Mesodermal cell (in vitro differentiated cells): ENCODE data around the gene CS.

Source experiments
- H3K27ac ChIP-seq: 2 replicates; pipeline ENCODE4 v1.7.0; 2013; ENCODE audit warnings: mild to moderate bottlenecking, low read depth, low read length, moderate library complexity; ENCODE audit not compliant: severe bottlenecking
- H3K36me3 ChIP-seq: 2 replicates; pipeline ENCODE4 v1.7.1; 2013; ENCODE audit warnings: mild to moderate bottlenecking, low read length, moderate library complexity; ENCODE audit not compliant: control insufficient read depth, insufficient read depth
- H3K4me1 ChIP-seq: one replicate; pipeline ENCODE4 v1.7.1; 2013; ENCODE audit warnings: mild to moderate bottlenecking, low read length; ENCODE audit not compliant: insufficient read depth, control insufficient read depth, poor library complexity, severe bottlenecking
- H3K4me3 ChIP-seq: 2 replicates; pipeline ENCODE4 v1.7.0; 2013; ENCODE audit warnings: low read length, control low read depth, mild to moderate bottlenecking; ENCODE audit not compliant: insufficient read depth, poor library complexity, severe bottlenecking; ENCODE audit errors: extremely low read depth
- H3K9me3 ChIP-seq: 2 replicates; pipeline ENCODE4 v1.7.1; 2013; ENCODE audit warnings: mild to moderate bottlenecking, low read length, moderate library complexity; ENCODE audit not compliant: control insufficient read depth
- WGBS, 2 experiments: methylation state at CpG; one replicate each; pipeline ENCODE4 v1.1.5; 2013; ENCODE audit warnings: missing lambda C conversion rate in 2 of 2; ENCODE audit not compliant: insufficient coverage in 2 of 2; 5-methylcytosine and 5-hydroxymethylcytosine counted together

The CS gene

DNA sequence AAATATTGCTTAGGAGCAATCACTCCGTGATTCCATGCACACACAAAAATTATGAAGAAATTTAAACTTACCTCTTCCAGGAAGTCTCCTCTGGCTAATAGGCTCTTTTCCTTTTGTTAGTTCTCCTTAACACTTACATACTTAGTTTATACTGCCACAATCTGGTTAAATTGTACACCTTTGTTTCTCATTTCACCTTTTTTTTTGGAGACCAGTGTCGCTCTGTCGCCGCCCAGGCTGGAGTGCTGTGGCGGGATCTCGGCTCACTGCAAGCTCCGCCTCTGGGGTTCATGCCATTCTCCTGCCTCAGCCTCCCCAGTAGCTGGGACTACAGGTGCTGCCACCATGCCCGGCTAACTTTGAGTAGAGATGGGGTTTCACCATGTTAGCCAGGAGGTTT lies 39.8 kb downstream of the CS start:
- WGBS, 2 experiments: 96 to 97% methylated on average over 5 to 7 of the region's 8 CpGs

GRCh38 chr12:56258820-56259183 lies 41.3 kb downstream of the CS start:
- H3K4me1 ChIP-seq: peaks cover 11% of the 10 kb centered on the region
- peaks cover 35% of the 10 kb centered on the region for H3K36me3 ChIP-seq
- peak overlapping the region; percentile 99 for H3K4me3 ChIP-seq
- no peaks in the 10 kb centered on the region for H3K9me3 ChIP-seq
- WGBS, 2 experiments: 34 to 54% methylated on average over 4 to 6 of the region's 9 CpGs
- no peak overlapping the region for H3K27ac ChIP-seq

More for the DNA sequence above, 39.8 kb downstream of the CS start:
- Histone ChIP-seq H3K36me3 (peaks cover 19% of the 10 kb centered on the region), H3K4me1 (peaks cover 11% of the 10 kb centered on the region), H3K4me3 (no peak overlapping the region), H3K27ac (no peak overlapping the region), H3K9me3 (no peaks in the 10 kb centered on the region)

GRCh38 chr12:56258068-56258819 lies 41.9 kb downstream of the CS start, which contains the start of gene ANKRD52:
ANKRD52 (minus strand) TSS chr12:56258384; CDS start chr12:56258269, 115 bp downstream.
- peak within 1 kb of the TSS; percentile 99 for H3K4me3 ChIP-seq
- H3K4me1 ChIP-seq: peaks cover 11% of the 10 kb centered on the region
- H3K9me3 ChIP-seq: no peaks in the 10 kb centered on the region
- 0% methylated on average over 47 to 62 of the region's 78 CpGs for WGBS, 2 experiments
- peak within 1 kb of the TSS; percentile 59 for H3K27ac ChIP-seq
- H3K36me3 ChIP-seq: peaks cover 40% of the 10 kb centered on the region

- Histone ChIP-seq H3K27ac (peak overlapping the region; percentile 59), H3K36me3 (peaks cover 47% of the 10 kb centered on the region), H3K4me3 (peak overlapping the region; percentile 99), H3K4me1 (peaks cover 11% of the 10 kb centered on the region), H3K9me3 (no peaks in the 10 kb centered on the region)
- 1% methylated on average over 16 to 24 of the region's 27 CpGs for whole genome bisulfite sequencing, 2 experiments
Observed at GRCh38 chr12:56257491-56258067, 42.6 kb downstream of the CS start.

DNA sequence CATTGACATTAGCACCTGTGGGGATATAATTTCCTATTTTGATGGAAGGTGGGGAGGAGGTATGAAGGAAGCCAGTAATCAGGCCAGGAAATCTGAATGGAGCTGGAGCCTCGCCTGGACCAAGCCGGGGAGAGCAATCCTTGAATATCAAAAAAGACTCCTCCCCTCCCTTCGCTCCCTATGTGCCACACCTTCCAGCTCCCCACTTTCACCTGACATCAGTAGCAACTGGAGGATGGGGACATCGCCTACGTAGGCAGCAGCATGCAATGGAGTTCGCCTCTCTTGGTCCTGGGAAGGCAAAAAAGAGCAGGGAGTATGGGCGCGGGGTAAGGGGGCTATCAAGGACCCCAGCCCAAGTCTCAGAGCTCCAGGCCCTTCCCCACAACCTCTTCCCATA lies 43.1 kb downstream of the CS start:
- H3K4me3 ChIP-seq: peak overlapping the region; percentile 99
- peaks cover 11% of the 10 kb centered on the region for H3K4me1 ChIP-seq
- H3K36me3 ChIP-seq: peaks cover 52% of the 10 kb centered on the region
- H3K27ac ChIP-seq: peak overlapping the region; percentile 59
- 17 to 39% methylated on average over 3 to 8 of the region's 8 CpGs for WGBS, 2 experiments
- no peaks in the 10 kb centered on the region for H3K9me3 ChIP-seq

- WGBS, 2 experiments: 58% methylated on average over 2 of the region's 4 CpGs; no CpG with 5 or more reads in 1 of the 2 experiments
Observed at GRCh38 chr12:56256326-56256960, 43.7 kb downstream of the CS start.

GRCh38 chr12:56255671-56256070 lies 44.5 kb downstream of the CS start:
- Histone ChIP-seq H3K4me1 (peaks cover 11% of the 10 kb centered on the region), H3K4me3 (no peak overlapping the region), H3K9me3 (no peaks in the 10 kb centered on the region), H3K36me3 (peaks cover 64% of the 10 kb centered on the region), H3K27ac (no peak overlapping the region)
- WGBS, 2 experiments: 98% methylated on average over 6 to 7 of the region's 7 CpGs

More at GRCh38 chr12:56256326-56256960, 43.7 kb downstream of the CS start:
- Histone ChIP-seq H3K27ac (no peak overlapping the region), H3K9me3 (no peaks in the 10 kb centered on the region), H3K36me3 (peaks cover 58% of the 10 kb centered on the region), H3K4me3 (peak overlapping the region; percentile 99), H3K4me1 (peaks cover 11% of the 10 kb centered on the region)

DNA sequence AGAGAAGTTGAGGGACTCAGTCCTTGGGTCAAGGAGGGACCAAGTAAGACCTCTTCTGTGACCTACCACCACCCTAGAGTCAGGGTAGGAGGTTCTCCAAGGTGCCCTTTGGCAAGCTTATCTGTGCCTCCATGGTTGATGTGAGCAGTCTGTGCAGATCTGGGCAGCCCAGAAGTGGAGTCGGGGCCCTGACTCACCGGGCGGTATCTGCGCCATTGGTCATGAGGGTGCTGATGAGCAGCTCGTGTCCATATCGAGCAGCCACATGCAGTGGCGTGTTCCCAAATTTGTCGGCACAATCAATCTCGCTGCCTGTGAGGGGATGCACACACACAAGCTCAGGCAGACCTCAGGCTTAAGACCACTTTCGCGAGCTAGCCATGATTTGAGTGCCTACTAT lies 47.0 kb downstream of the CS start:
- H3K27ac ChIP-seq: no peak overlapping the region
- no peaks in the 10 kb centered on the region for H3K9me3 ChIP-seq
- no peak overlapping the region for H3K4me3 ChIP-seq
- WGBS, 2 experiments: 98 to 99% methylated on average over 11 of the region's 11 CpGs
- H3K4me1 ChIP-seq: peaks cover 11% of the 10 kb centered on the region
- peaks cover 90% of the 10 kb centered on the region for H3K36me3 ChIP-seq

GRCh38 chr12:56252649-56253048 lies 47.5 kb downstream of the CS start:
- Histone ChIP-seq H3K36me3 (peaks cover 94% of the 10 kb centered on the region), H3K4me1 (peaks cover 11% of the 10 kb centered on the region), H3K9me3 (no peaks in the 10 kb centered on the region), H3K4me3 (no peak overlapping the region), H3K27ac (no peak overlapping the region)
- WGBS, 2 experiments: 92 to 100% methylated on average over 2 to 3 of the region's 3 CpGs

DNA sequence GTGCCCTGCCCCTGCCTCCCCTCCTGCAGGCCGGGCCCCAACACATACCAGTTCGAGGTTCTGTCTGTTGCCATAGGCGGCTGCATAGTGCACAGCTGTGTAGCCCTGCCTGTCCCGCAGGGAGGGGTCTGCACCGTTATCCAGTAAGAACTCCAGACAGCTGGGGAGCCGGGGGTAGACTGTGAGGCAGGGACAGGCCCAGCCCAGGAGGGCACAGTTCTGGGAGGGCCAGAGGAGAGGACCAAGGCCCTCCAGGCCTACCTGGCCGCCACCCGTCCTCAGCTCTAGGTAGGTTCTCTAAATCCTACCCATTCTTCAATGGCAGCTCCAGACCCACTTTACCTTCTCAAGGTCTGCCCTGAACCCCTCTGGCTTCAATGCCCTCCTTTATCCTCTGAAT lies 51.4 kb downstream of the CS start:
- 89 to 96% methylated on average over 6 of the region's 8 CpGs for WGBS, 2 experiments
- no peaks in the 10 kb centered on the region for H3K9me3 ChIP-seq
- no peak overlapping the region for H3K27ac ChIP-seq
- H3K4me1 ChIP-seq: no peaks in the 10 kb centered on the region
- H3K36me3 ChIP-seq: peaks cover 94% of the 10 kb centered on the region
- H3K4me3 ChIP-seq: no peak overlapping the region
